ENCODE measurements around the gene VSIR. TPM values are rescaled to one million over a fixed set of nuclear protein-coding genes. Genes with fewer than 3 reads are reported as not detected.
A peak's percentile ranks its signal among the peaks of the same experiment; 100 is the strongest.

The VSIR gene
- total RNA-seq, 1 donor from 2014 or later, result 104 TPM

- H3K36me3 ChIP-seq, result no peaks in the 10 kb centered on the region
- intact Hi-C loops (cut with micrococcal nuclease), result loop anchor here (10.0 kb wide), 1 partner anchor 53 kb away; no protein-coding TSS in a partner anchor
- TF ChIP-seq CTCF (IDR thresholded peaks at IDR 0.05; ENCODE audit: borderline replicate concordance), result no peak
- no peak overlapping the region for H3K4me3 ChIP-seq
- H3K4me1 ChIP-seq, result peaks cover 42% of the 10 kb centered on the region
- no peak overlapping the region for H3K27ac ChIP-seq (replicated peaks)
- no peaks in the 10 kb centered on the region for H3K27me3 ChIP-seq (ENCODE audit: low read depth)
- DNase-seq, result no peak
- H3K9me3 ChIP-seq (replicated peaks), result no peaks in the 10 kb centered on the region
Observed at GRCh38 chr10:71777213-71777985, 4.1 kb upstream of the VSIR start.

GRCh38 chr10:71776481-71776925, 3.2 kb upstream of the VSIR start:
- no peak overlapping the region for H3K4me3 ChIP-seq
- intact Hi-C loops (cut with micrococcal nuclease), result loop anchor here (10.0 kb wide), 1 partner anchor 52 kb away; no protein-coding TSS in a partner anchor
- no peak for DNase-seq
- H3K9me3 ChIP-seq (replicated peaks), result no peaks in the 10 kb centered on the region
- H3K36me3 ChIP-seq, result no peaks in the 10 kb centered on the region
- no peak for TF ChIP-seq CTCF (IDR thresholded peaks at IDR 0.05; ENCODE audit: borderline replicate concordance)
- H3K4me1 ChIP-seq, result peaks cover 47% of the 10 kb centered on the region
- H3K27ac ChIP-seq (replicated peaks), result no peak overlapping the region
- H3K27me3 ChIP-seq (ENCODE audit: low read depth), result no peaks in the 10 kb centered on the region

GRCh38 chr10:71774916-71775702, 1.8 kb upstream of the VSIR start:
- intact Hi-C loops (cut with micrococcal nuclease), result loop anchor here (10.0 kb wide), 1 partner anchor 50 kb away; no protein-coding TSS in a partner anchor
- Histone ChIP-seq H3K9me3 (replicated peaks) (no peaks in the 10 kb centered on the region), H3K36me3 (no peaks in the 10 kb centered on the region), H3K27me3 (ENCODE audit: low read depth) (no peaks in the 10 kb centered on the region), H3K4me1 (peaks cover 61% of the 10 kb centered on the region), H3K27ac (replicated peaks) (peak overlapping the region; percentile 36), H3K4me3 (no peak overlapping the region)
- no peak for TF ChIP-seq CTCF (IDR thresholded peaks at IDR 0.05; ENCODE audit: borderline replicate concordance)
- DNase-seq, result peak; percentile 46

- Histone ChIP-seq H3K27ac (replicated peaks) (peak overlapping the region; percentile 99), H3K9me3 (replicated peaks) (no peaks in the 10 kb centered on the region), H3K27me3 (ENCODE audit: low read depth) (no peaks in the 10 kb centered on the region), H3K4me3 (peak overlapping the region; percentile 96), H3K4me1 (peaks cover 84% of the 10 kb centered on the region), H3K36me3 (no peaks in the 10 kb centered on the region)
- no peak for DNase-seq
- intact Hi-C loops (cut with micrococcal nuclease), result loop anchor here (10.0 kb wide), 1 partner anchor 48 kb away; no protein-coding TSS in a partner anchor
- no peak for TF ChIP-seq CTCF (IDR thresholded peaks at IDR 0.05; ENCODE audit: borderline replicate concordance)
Observed at GRCh38 chr10:71772832-71773220, 494 bp downstream of the VSIR start.

- peak; percentile 72 for DNase-seq
- H3K4me3 ChIP-seq, result peak overlapping the region; percentile 96
- peaks cover 92% of the 10 kb centered on the region for H3K4me1 ChIP-seq
Observed at GRCh38 chr10:71771821-71772617, 1.3 kb downstream of the VSIR start.

More at GRCh38 chr10:71771821-71772617, 1.3 kb downstream of the VSIR start:
- Histone ChIP-seq H3K36me3 (no peaks in the 10 kb centered on the region), H3K27me3 (ENCODE audit: low read depth) (no peaks in the 10 kb centered on the region), H3K9me3 (replicated peaks) (no peaks in the 10 kb centered on the region), H3K27ac (replicated peaks) (peak overlapping the region; percentile 99)
- intact Hi-C loops (cut with micrococcal nuclease), result loop anchor here (10.0 kb wide), 1 partner anchor 47 kb away; no protein-coding TSS in a partner anchor
- no peak for TF ChIP-seq CTCF (IDR thresholded peaks at IDR 0.05; ENCODE audit: borderline replicate concordance)
